NCI-H1092 treated with DMSO at 0.1 percent for 48 hours (cell line): ENCODE results near the gene CDCP1.

Source experiments
- DNase-seq: peaks from one replicate; lab custom pipeline; 2025; lab: John Stamatoyannopoulos, UW

Gene CDCP1

GRCh38 chr3:45137656-45138181 is 8.5 kb downstream of the CDCP1 start:
- DNase-seq = no peak

GRCh38 chr3:45135959-45136358 is 10.2 kb downstream of the CDCP1 start:
- no peak for DNase-seq

- no peak for DNase-seq
These were observed 11.2 kb downstream of the CDCP1 start for GRCh38 chr3:45134758-45135521.

- DNase-seq = no peak
These were observed 13.5 kb downstream of the CDCP1 start for GRCh38 chr3:45132568-45133211.

GRCh38 chr3:45131201-45131600 is 15.0 kb downstream of the CDCP1 start:
- no peak for DNase-seq

GRCh38 chr3:45130476-45130875 is 15.7 kb downstream of the CDCP1 start:
- DNase-seq = no peak

- DNase-seq = no peak
These were observed 17.2 kb downstream of the CDCP1 start for GRCh38 chr3:45128950-45129349.

GRCh38 chr3:45127130-45127822 is 18.9 kb downstream of the CDCP1 start:
- no peak for DNase-seq

GRCh38 chr3:45126730-45127129 is 19.4 kb downstream of the CDCP1 start:
- no peak for DNase-seq

GRCh38 chr3:45125550-45126026 is 20.6 kb downstream of the CDCP1 start:
- DNase-seq = no peak

- no peak for DNase-seq
These were observed 21.2 kb downstream of the CDCP1 start for GRCh38 chr3:45124956-45125355.

- no peak for DNase-seq
These were observed 21.8 kb downstream of the CDCP1 start for GRCh38 chr3:45124352-45124751.

GRCh38 chr3:45123581-45124269 is 22.5 kb downstream of the CDCP1 start:
- DNase-seq = no peak

GRCh38 chr3:45123030-45123429 is 23.1 kb downstream of the CDCP1 start:
- DNase-seq = no peak

GRCh38 chr3:45120359-45121158 is 25.6 kb downstream of the CDCP1 start:
- DNase-seq = no peak

- DNase-seq = no peak
These were observed 26.3 kb downstream of the CDCP1 start for GRCh38 chr3:45119824-45120358.

GRCh38 chr3:45119376-45119775 is 26.8 kb downstream of the CDCP1 start:
- DNase-seq = no peak

GRCh38 chr3:45118615-45119071 is 27.5 kb downstream of the CDCP1 start:
- DNase-seq = no peak

- no peak for DNase-seq
These were observed 29.8 kb downstream of the CDCP1 start for GRCh38 chr3:45116350-45116749.

GRCh38 chr3:45113625-45114050 is 32.5 kb downstream of the CDCP1 start:
- no peak for DNase-seq

- no peak for DNase-seq
These were observed 33.2 kb downstream of the CDCP1 start for GRCh38 chr3:45112939-45113338.
